IPS DF 6.9 (cell line): Measurements from ENCODE around the gene TMEM14C.
"Not testable (repeated sequence)": the region's sequence is repeated elsewhere in the genome, so short reads cannot be mapped to it uniquely, and the experiment has no call there.

Experiments used
- DNase-seq: peaks from one replicate; pipeline ENCODE4 v3.0.0-alpha.2; 2013; ENCODE audit warnings: low read depth, low spot score
- H3K27ac ChIP-seq: one replicate; pipeline ENCODE4 v1.5.1; 2013; ENCODE audit warnings: low read length, control low read depth
- H3K27me3 ChIP-seq: 2 replicates; pipeline ENCODE4 v1.6.1; 2013; ENCODE audit warnings: mild to moderate bottlenecking, low read length; ENCODE audit not compliant: control insufficient read depth, insufficient read depth
- H3K36me3 ChIP-seq: 2 replicates; pipeline ENCODE4 v1.6.1; 2013; ENCODE audit warnings: low read length; ENCODE audit not compliant: control insufficient read depth, insufficient read depth
- H3K4me1 ChIP-seq: 2 replicates; pipeline ENCODE4 v1.6.1; 2013; ENCODE audit warnings: low read length; ENCODE audit not compliant: control insufficient read depth, insufficient read depth
- H3K4me3 ChIP-seq: 2 replicates; pipeline ENCODE4 v1.5.1; 2013; ENCODE audit warnings: mild to moderate bottlenecking, low read length
- H3K9me3 ChIP-seq: 2 replicates; pipeline ENCODE4 v1.6.1; 2013; ENCODE audit warnings: low read length, inconsistent platforms; ENCODE audit not compliant: control insufficient read depth, insufficient read depth
- WGBS: extraction: QIAGEN DNeasy Blood & Tissue Kit; methylation state at CpG from one replicate; pipeline ENCODE4 v1.1.7; 2013; ENCODE audit warnings: mixed read lengths, missing lambda C conversion rate; ENCODE audit not compliant: insufficient read length, insufficient coverage; 5-methylcytosine and 5-hydroxymethylcytosine counted together

TMEM14C gene

DNA sequence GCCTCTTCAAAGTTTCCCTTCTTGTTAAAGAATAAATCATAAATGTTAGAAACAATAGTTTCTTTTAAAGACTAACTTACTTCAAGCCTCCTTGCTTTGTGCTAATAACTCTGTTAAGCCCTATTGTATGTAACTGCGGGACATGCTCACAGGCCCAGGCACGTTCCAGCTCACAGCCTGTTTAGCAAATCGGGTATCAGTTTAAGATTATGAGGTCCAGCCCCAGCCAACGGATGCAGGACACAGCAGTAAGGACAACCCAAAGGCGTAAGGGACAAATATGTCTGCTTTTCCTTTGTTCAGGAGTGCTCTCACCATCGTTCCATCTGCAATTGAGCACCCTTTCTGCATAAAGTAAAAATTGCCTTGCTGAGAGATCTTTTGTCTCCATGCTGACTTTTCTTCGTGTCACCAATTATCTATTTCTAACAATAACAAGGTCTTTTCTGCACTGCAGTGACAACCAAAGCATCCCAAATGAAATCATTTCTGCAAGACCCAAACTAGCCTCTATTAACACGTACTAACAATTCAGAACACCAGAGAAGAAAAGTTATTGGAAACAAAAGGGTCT lies 29.8 kb upstream of the TMEM14C start:
- no peaks in the 10 kb centered on the region for H3K27me3 ChIP-seq
- DNase-seq, result no peak
- H3K4me1 ChIP-seq, result peaks cover 1% of the 10 kb centered on the region; the same call in 1 of the 2 replicates
- no CpG with 5 or more reads among the region's 8 CpGs for WGBS
- peaks cover 2% of the 10 kb centered on the region; the same call in 1 of the 2 replicates for H3K36me3 ChIP-seq
- no peaks in the 10 kb centered on the region for H3K9me3 ChIP-seq
- peak overlapping the region; percentile 99; the same call in 1 of the 2 replicates for H3K4me3 ChIP-seq
- no peak overlapping the region for H3K27ac ChIP-seq

DNA sequence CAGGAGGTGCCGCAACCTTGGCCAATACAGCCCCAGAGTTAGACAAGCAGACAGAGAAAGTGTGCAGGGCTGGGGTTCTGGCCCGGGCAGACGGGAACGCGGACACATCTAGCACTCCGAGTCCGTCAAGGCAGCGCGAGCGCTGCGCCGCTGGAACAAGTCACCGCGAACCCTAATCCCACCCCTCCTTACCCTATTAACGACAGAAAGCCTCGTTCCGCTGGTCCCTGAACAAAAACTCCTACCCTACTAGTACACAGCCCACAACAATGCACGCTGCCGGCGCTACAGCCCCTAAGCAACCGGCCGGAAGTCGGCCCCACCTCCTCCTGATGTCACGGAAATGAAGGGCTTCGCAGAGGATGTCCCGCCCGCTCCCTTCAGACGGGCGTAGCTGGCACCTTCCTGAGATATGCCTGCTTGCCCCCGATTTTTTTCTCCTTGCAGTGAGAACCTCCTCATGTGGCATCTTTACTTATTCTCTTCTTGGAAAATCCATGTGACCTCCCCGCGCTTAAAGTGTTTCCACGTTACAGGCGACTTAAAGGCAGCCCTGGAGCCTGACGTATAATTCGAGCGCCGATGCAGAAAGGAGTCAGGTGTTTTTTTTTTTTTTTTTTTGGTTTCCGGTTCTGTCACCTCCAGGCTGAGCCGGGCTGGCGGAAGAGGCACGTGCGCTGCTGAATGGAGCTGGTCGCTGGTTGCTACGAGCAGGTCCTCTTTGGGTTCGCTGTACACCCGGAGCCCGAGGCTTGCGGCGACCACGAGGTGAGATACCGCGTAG lies 28.4 kb upstream of the TMEM14C start, which contains the start of the genes C6orf52 and PAK1IP1:
Gene C6orf52 (minus strand): TSS at position 315 of the 784 bp plus-strand sequence. CDS start 7,066 bp downstream, outside the sequence.
Gene PAK1IP1 (plus strand): TSS at position 671 of the 784 bp plus-strand sequence. CDS start 14 bp downstream, at position 685.
- H3K9me3 ChIP-seq, result no peaks in the 10 kb centered on the region
- H3K36me3 ChIP-seq, result peaks cover 10% of the 10 kb centered on the region
- H3K4me1 ChIP-seq, result peaks cover 1% of the 10 kb centered on the region; the same call in 1 of the 2 replicates
- H3K27ac ChIP-seq, result no peak within 1 kb of the TSS
- DNase-seq, result peak; percentile 71
- no CpG with 5 or more reads among the region's 53 CpGs for WGBS
- H3K4me3 ChIP-seq, result peak within 1 kb of the TSS; percentile 99
- no peaks in the 10 kb centered on the region for H3K27me3 ChIP-seq

- peaks cover 1% of the 10 kb centered on the region; the same call in 1 of the 2 replicates for H3K4me1 ChIP-seq
- no peak for DNase-seq
- no CpG with 5 or more reads among the region's 17 CpGs for WGBS
Measured at GRCh38 chr6:10695086-10695657, 27.7 kb upstream of the TMEM14C start.

DNA sequence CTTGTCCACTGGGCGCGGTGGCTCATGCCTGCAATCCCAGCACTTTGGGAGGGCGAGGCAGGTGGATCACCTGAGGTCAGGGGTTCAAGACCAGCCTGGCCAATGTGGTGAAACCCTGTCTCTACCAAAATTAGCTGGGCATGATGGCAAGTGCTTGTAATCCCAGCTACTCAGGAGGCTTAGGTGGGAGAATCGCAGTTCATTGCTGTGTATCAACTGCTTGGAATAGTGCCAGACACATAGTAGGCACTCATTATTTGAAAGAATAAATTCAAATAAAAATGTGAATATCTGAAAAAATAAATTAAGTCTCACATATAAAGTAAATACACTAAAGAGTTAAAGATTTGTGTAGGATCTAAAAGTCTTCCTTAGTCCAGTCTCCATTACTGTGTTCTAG lies 26.2 kb upstream of the TMEM14C start:
- no peaks in the 10 kb centered on the region for H3K9me3 ChIP-seq
- peaks cover 10% of the 10 kb centered on the region for H3K36me3 ChIP-seq
- WGBS, result no CpG with 5 or more reads among the region's 4 CpGs
- no peak overlapping the region for H3K27ac ChIP-seq
- no peaks in the 10 kb centered on the region for H3K27me3 ChIP-seq
- peaks cover 1% of the 10 kb centered on the region; the same call in 1 of the 2 replicates for H3K4me1 ChIP-seq
- H3K4me3 ChIP-seq, result no peak overlapping the region
- DNase-seq, result no peak

More at GRCh38 chr6:10695086-10695657, 27.7 kb upstream of the TMEM14C start:
- Histone ChIP-seq H3K27ac (no peak overlapping the region), H3K27me3 (no peaks in the 10 kb centered on the region), H3K9me3 (no peaks in the 10 kb centered on the region), H3K4me3 (peak overlapping the region; percentile 99), H3K36me3 (peaks cover 10% of the 10 kb centered on the region)

GRCh38 chr6:10713962-10714361 lies 8.9 kb upstream of the TMEM14C start:
- Histone ChIP-seq H3K27ac (no peak overlapping the region), H3K9me3 (peaks cover 2% of the 10 kb centered on the region; the same call in 1 of the 2 replicates), H3K36me3 (no peaks in the 10 kb centered on the region; the same call in 1 of the 2 replicates), H3K4me3 (no peak overlapping the region), H3K4me1 (no peaks in the 10 kb centered on the region), H3K27me3 (no peaks in the 10 kb centered on the region)
- WGBS, result no CpG with 5 or more reads among the region's 8 CpGs
- DNase-seq, result no peak

- WGBS, result no CpG with 5 or more reads among the region's 8 CpGs
- H3K36me3 ChIP-seq, result peaks cover 2% of the 10 kb centered on the region; the same call in 1 of the 2 replicates
- H3K27ac ChIP-seq, result no peak overlapping the region
- no peak overlapping the region for H3K4me3 ChIP-seq
- no peak for DNase-seq
- H3K4me1 ChIP-seq, result peaks cover 2% of the 10 kb centered on the region; the same call in 1 of the 2 replicates
- peaks cover 2% of the 10 kb centered on the region; the same call in 1 of the 2 replicates for H3K9me3 ChIP-seq
- H3K27me3 ChIP-seq, result no peaks in the 10 kb centered on the region
Measured at GRCh38 chr6:10719296-10719963, 3.4 kb upstream of the TMEM14C start.

- no CpG with 5 or more reads among the region's 21 CpGs for WGBS
- DNase-seq, result no peak
- no peaks in the 10 kb centered on the region for H3K27me3 ChIP-seq
- H3K9me3 ChIP-seq, result peaks cover 2% of the 10 kb centered on the region; the same call in 1 of the 2 replicates
- no peak overlapping the region for H3K4me3 ChIP-seq
- H3K4me1 ChIP-seq, result peaks cover 2% of the 10 kb centered on the region; the same call in 1 of the 2 replicates
- H3K36me3 ChIP-seq, result peaks cover 3% of the 10 kb centered on the region
- no peak overlapping the region for H3K27ac ChIP-seq
Measured at GRCh38 chr6:10719964-10720264, 3.0 kb upstream of the TMEM14C start.

GRCh38 chr6:10720265-10720959 lies 2.5 kb upstream of the TMEM14C start:
- H3K4me1 ChIP-seq, result peaks cover 2% of the 10 kb centered on the region; the same call in 1 of the 2 replicates
- H3K4me3 ChIP-seq, result no peak overlapping the region
- H3K36me3 ChIP-seq, result peaks cover 5% of the 10 kb centered on the region
- H3K9me3 ChIP-seq, result peaks cover 2% of the 10 kb centered on the region; the same call in 1 of the 2 replicates
- no peaks in the 10 kb centered on the region for H3K27me3 ChIP-seq
- no CpG with 5 or more reads among the region's 49 CpGs for WGBS
- no peak for DNase-seq
- no peak overlapping the region for H3K27ac ChIP-seq

- not testable (repeated sequence) for H3K9me3 ChIP-seq, H3K4me3 ChIP-seq, H3K27ac ChIP-seq, H3K4me1 ChIP-seq, H3K27me3 ChIP-seq, H3K36me3 ChIP-seq, DNase-seq
- no CpG with 5 or more reads among the region's 17 CpGs for WGBS
Measured at GRCh38 chr6:10720960-10721849, 1.7 kb upstream of the TMEM14C start.
